HG02642 (cell line): ENCODE measurements around the gene ABCC8.

ENCODE experiments used
- ATAC-seq: cut with Tn5 transposase; IDR thresholded peaks from one replicate; pipeline ENCODE4 v1.9.1; 2021; ENCODE audit warnings: mild to moderate bottlenecking; ENCODE audit not compliant: unreplicated experiment, poor library complexity

The ABCC8 gene

GRCh38 chr11:17506942-17507341 is 30.3 kb upstream of the ABCC8 start:
- no peak for ATAC-seq

- no peak for ATAC-seq
Measured at GRCh38 chr11:17506314-17506713, 29.7 kb upstream of the ABCC8 start.

GRCh38 chr11:17505146-17505545 is 28.5 kb upstream of the ABCC8 start:
- no peak for ATAC-seq

GRCh38 chr11:17504330-17505107 is 27.9 kb upstream of the ABCC8 start:
- ATAC-seq, result peak; percentile 61

GRCh38 chr11:17502630-17503029 is 26.0 kb upstream of the ABCC8 start:
- ATAC-seq, result no peak

- ATAC-seq, result no peak
Measured at GRCh38 chr11:17500673-17501072, 24.0 kb upstream of the ABCC8 start.

GRCh38 chr11:17498475-17498874 is 21.8 kb upstream of the ABCC8 start:
- no peak for ATAC-seq

- no peak for ATAC-seq
Measured at GRCh38 chr11:17498058-17498457, 21.4 kb upstream of the ABCC8 start.

- no peak for ATAC-seq
Measured at GRCh38 chr11:17496406-17496805, 19.8 kb upstream of the ABCC8 start.

- no peak for ATAC-seq
Measured at GRCh38 chr11:17494019-17494418, 17.4 kb upstream of the ABCC8 start.

GRCh38 chr11:17490938-17491337 is 14.3 kb upstream of the ABCC8 start:
- ATAC-seq, result no peak

GRCh38 chr11:17490232-17490631 is 13.6 kb upstream of the ABCC8 start:
- ATAC-seq, result no peak

- ATAC-seq, result no peak
Measured at GRCh38 chr11:17489751-17490150, 13.1 kb upstream of the ABCC8 start.

GRCh38 chr11:17488563-17488962 is 11.9 kb upstream of the ABCC8 start:
- no peak for ATAC-seq

- no peak for ATAC-seq
Measured at GRCh38 chr11:17486646-17487045, 10.0 kb upstream of the ABCC8 start.

GRCh38 chr11:17483505-17483904 is 6.9 kb upstream of the ABCC8 start:
- no peak for ATAC-seq

GRCh38 chr11:17481905-17482304 is 5.3 kb upstream of the ABCC8 start:
- no peak for ATAC-seq

GRCh38 chr11:17479284-17480214 is 2.9 kb upstream of the ABCC8 start:
- ATAC-seq, result no peak

GRCh38 chr11:17478070-17478469 is 1.4 kb upstream of the ABCC8 start:
- ATAC-seq, result no peak

- no peak for ATAC-seq
Measured at GRCh38 chr11:17477361-17477760, 716 bp upstream of the ABCC8 start.

GRCh38 chr11:17477084-17477333 is 364 bp upstream of the ABCC8 start:
- no peak for ATAC-seq
